ENCODE results near the gene ZBED2.

GRCh38 chr3:111571907-111572460, 23.2 kb downstream of the ZBED2 start:
- TF ChIP-seq CTCF (IDR thresholded peaks at IDR 0.05) (no peak), POLR2A (IDR thresholded peaks at IDR 0.05) (no peak)
